Effector CD8-positive, alpha-beta T cell (primary cell): ENCODE data around the gene TBC1D10A.
A peak's percentile ranks its signal among the peaks of the same experiment; 100 is the strongest.

Experiments used
- DNase-seq: peaks from one replicate; lab custom pipeline; 2025; lab: John Stamatoyannopoulos, UW

TBC1D10A gene

GRCh38 chr22:30265823-30266444, 60.8 kb downstream of the TBC1D10A start:
- DNase-seq = peak; percentile 69

- no peak for DNase-seq
These were observed 61.5 kb downstream of the TBC1D10A start for GRCh38 chr22:30265131-30265720.

- DNase-seq = no peak
These were observed 62.9 kb downstream of the TBC1D10A start for GRCh38 chr22:30263883-30264282.

- DNase-seq = peak; percentile 74
These were observed 63.6 kb downstream of the TBC1D10A start for GRCh38 chr22:30262917-30263741.

GRCh38 chr22:30262112-30262511, 64.6 kb downstream of the TBC1D10A start:
- no peak for DNase-seq

- no peak for DNase-seq
These were observed 65.6 kb downstream of the TBC1D10A start for GRCh38 chr22:30261134-30261533.

- DNase-seq = no peak
These were observed 66.1 kb downstream of the TBC1D10A start for GRCh38 chr22:30260682-30261081.

- DNase-seq = no peak
These were observed 66.5 kb downstream of the TBC1D10A start for GRCh38 chr22:30260276-30260675.

- DNase-seq = no peak
These were observed 72.4 kb downstream of the TBC1D10A start for GRCh38 chr22:30254314-30254713.

- no peak for DNase-seq
These were observed 73.4 kb downstream of the TBC1D10A start for GRCh38 chr22:30253205-30253852.

- DNase-seq = no peak
These were observed 74.1 kb downstream of the TBC1D10A start for GRCh38 chr22:30252411-30253204.

- no peak for DNase-seq
These were observed 75.0 kb downstream of the TBC1D10A start for GRCh38 chr22:30251711-30252110.

- DNase-seq = no peak
These were observed 76.0 kb downstream of the TBC1D10A start for GRCh38 chr22:30250661-30251267.

GRCh38 chr22:30250039-30250565, 76.6 kb downstream of the TBC1D10A start:
- no peak for DNase-seq

- DNase-seq = no peak
These were observed 77.4 kb downstream of the TBC1D10A start for GRCh38 chr22:30249049-30250038.

- DNase-seq = no peak
These were observed 78.3 kb downstream of the TBC1D10A start for GRCh38 chr22:30248484-30248883.

GRCh38 chr22:30247974-30248373, 78.8 kb downstream of the TBC1D10A start:
- DNase-seq = no peak

GRCh38 chr22:30247561-30247960, 79.2 kb downstream of the TBC1D10A start:
- no peak for DNase-seq

GRCh38 chr22:30246814-30247376, 79.8 kb downstream of the TBC1D10A start:
- no peak for DNase-seq
